Mucosa of descending colon (tissue), 3 donors: ENCODE results near the gene AMBP. TPM values are rescaled to one million over a fixed set of nuclear protein-coding genes. Genes with fewer than 3 reads are reported as not detected.

ENCODE experiments used
- ATAC-seq: fragments of 200-7000 bp; cut with Tn5 transposase; one replicate; pipeline ENCODE4 v1.9.1; 2020; ENCODE audit warnings: mild to moderate bottlenecking, moderate library complexity
- DNase-seq, 3 donors: peaks; one replicate each; pipeline ENCODE4 v3.0.0-alpha.2; 2020
- H3K36me3 ChIP-seq: fragments of 200-600 bp; one replicate; pipeline ENCODE4 v1.8.0; 2021; ENCODE audit warnings: low read depth, mild to moderate bottlenecking
- H3K4me1 ChIP-seq: fragments of 200-600 bp; one replicate; pipeline ENCODE4 v1.8.0; 2021; ENCODE audit warnings: low read depth, mild to moderate bottlenecking
- H3K4me3 ChIP-seq: fragments of 200-600 bp; one replicate; pipeline ENCODE4 v1.8.0; 2021; ENCODE audit warnings: mild to moderate bottlenecking
- H3K9me3 ChIP-seq: fragments of 200-600 bp; one replicate; pipeline ENCODE4 v1.8.0; 2021; ENCODE audit warnings: mild to moderate bottlenecking
- intact Hi-C, 2 donors: fragments of 100-400 bp; cut with DNase I in 1 of 2; cut with micrococcal nuclease in 1 of 2; formaldehyde crosslinking; loops; one replicate each; pipeline versions ENCODE4 v1.11.0 to v1.11.1; 2022; cut with DNase I, micrococcal nuclease
- total RNA-seq, 3 donors: library from RNA; stranded (reverse); fragmentation: NEBNext Ultra II Directional in 2 of 3; extraction: Animal tissue kit (Norgen Biotek cat#: 25700) in 2 of 3; gene quantifications; one replicate each; pipeline versions ENCODE4 v1.2.1 to v1.2.4, GENCODE V29; 2021 to 2023
- TF ChIP-seq, protein P1 (sequence below): fragments of 200-600 bp; IDR thresholded peaks from one replicate; pipeline ENCODE4 v1.8.0; 2022; ENCODE audit warnings: antibody characterized with exemption, mild to moderate bottlenecking
- donor health status: DM: no; HTN: no; CAD: no; lungs with moderate emphysema.
- donor health status: DM: no; HTN: no; CAD: no.
- donor health status: DM: no; HTN: yes; CAD: no.

Gene AMBP
- total RNA-seq, 3 donors from 2014 or later: 0.63 to 0.81 TPM; not detected in 1

DNA sequence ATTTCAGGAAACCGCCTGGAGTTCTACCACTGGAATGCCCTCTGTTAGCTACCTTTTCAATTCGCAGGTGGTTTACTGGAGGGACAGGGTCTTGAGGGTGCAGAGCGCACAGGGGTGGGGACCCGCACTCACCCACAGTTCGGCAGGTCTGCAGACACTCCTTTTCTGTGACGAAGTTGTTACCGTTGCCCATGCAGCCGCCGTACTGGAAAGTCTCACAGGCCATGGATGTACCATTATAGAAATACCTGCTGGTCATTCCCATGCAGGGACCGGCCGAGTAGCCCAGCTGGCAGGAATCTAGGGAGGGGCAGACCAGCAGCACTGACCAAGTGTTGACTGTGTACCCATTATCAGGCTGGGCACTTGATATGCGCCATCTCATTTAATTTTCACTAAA is 16.8 kb downstream of the AMBP start:
- TF ChIP-seq, protein P1, sequence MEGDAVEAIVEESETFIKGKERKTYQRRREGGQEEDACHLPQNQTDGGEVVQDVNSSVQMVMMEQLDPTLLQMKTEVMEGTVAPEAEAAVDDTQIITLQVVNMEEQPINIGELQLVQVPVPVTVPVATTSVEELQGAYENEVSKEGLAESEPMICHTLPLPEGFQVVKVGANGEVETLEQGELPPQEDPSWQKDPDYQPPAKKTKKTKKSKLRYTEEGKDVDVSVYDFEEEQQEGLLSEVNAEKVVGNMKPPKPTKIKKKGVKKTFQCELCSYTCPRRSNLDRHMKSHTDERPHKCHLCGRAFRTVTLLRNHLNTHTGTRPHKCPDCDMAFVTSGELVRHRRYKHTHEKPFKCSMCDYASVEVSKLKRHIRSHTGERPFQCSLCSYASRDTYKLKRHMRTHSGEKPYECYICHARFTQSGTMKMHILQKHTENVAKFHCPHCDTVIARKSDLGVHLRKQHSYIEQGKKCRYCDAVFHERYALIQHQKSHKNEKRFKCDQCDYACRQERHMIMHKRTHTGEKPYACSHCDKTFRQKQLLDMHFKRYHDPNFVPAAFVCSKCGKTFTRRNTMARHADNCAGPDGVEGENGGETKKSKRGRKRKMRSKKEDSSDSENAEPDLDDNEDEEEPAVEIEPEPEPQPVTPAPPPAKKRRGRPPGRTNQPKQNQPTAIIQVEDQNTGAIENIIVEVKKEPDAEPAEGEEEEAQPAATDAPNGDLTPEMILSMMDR: no peak
- Histone ChIP-seq H3K9me3 (no peaks in the 10 kb centered on the region), H3K36me3 (no peaks in the 10 kb centered on the region), H3K4me3 (no peak overlapping the region), H3K4me1 (no peaks in the 10 kb centered on the region)
- intact Hi-C loops: no loop called here
- DNase-seq: no peak
- ATAC-seq: no peak

GRCh38 chr9:114060711-114061110 is 17.4 kb downstream of the AMBP start:
- H3K9me3 ChIP-seq: no peaks in the 10 kb centered on the region
- no peak for ATAC-seq
- no peak overlapping the region for H3K4me3 ChIP-seq
- H3K36me3 ChIP-seq: no peaks in the 10 kb centered on the region
- H3K4me1 ChIP-seq: no peaks in the 10 kb centered on the region
- DNase-seq: no peak
- intact Hi-C loops: no loop called here
- TF ChIP-seq, protein P1: no peak

- DNase-seq (no peak), ATAC-seq (no peak)
- intact Hi-C loops: no loop called here
- no peak overlapping the region for H3K4me3 ChIP-seq
- H3K4me1 ChIP-seq: no peaks in the 10 kb centered on the region
- H3K36me3 ChIP-seq: no peaks in the 10 kb centered on the region
- TF ChIP-seq, protein P1: no peak
- no peaks in the 10 kb centered on the region for H3K9me3 ChIP-seq
These were observed 18.0 kb downstream of the AMBP start for GRCh38 chr9:114060070-114060469.

DNA sequence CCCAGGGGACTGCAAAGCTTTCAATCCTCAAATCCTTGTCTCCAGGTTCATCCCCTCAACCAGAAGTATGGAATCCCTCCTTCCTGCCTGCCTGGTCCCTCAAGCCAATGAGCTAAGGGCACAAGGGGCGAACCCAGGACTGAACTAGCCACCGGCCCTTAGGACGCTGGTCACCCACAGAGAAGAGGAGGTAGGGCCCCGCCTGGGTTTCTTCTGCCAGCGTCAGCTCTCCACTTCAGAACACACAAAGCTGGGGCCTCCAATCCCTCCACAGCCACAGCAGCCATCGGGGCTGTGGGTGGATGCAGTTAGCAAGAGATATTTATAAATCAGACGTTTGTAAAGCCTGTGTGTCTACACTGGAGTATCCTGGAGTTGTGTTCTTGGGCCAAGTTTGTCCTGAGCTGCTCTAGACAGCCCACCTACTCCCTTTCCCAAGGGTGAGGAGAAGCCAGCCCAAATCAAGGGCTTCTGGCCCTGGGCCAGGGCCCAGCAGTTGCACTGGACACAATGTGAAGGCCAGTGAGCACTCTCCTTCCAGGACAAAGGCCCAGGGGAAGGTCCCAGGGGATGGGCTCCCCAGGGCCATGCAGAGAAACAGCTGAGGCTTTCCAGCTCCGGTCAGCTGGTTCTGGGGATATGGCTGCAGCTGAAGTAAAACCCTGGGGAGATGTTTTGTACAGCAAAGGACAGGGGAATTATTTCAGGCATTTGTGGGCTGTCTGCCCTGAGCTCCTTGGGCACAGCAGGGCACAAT is 18.9 kb downstream of the AMBP start:
- Histone ChIP-seq H3K36me3 (no peaks in the 10 kb centered on the region), H3K4me1 (no peaks in the 10 kb centered on the region), H3K9me3 (no peaks in the 10 kb centered on the region), H3K4me3 (no peak overlapping the region)
- TF ChIP-seq, protein P1: no peak
- intact Hi-C loops: no loop called here
- DNase-seq (no peak), ATAC-seq (no peak)

DNA sequence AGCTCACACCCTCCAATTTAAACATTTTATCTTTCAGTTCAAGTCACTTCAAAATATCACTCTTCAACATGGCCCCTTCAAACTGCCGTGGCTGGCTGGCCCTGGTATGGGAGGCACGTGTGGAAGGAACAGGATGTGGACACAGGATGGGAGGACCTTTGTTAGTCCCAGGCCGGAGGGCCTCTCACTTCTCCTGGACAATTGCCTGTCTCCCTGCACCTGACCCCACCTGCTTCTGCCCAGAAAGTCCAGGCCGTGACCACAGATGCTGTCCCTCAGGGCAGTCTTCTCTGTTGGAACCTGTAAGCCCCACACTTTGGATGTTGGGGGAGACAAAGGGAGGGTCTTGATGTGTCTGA is 19.4 kb downstream of the AMBP start:
- intact Hi-C loops: no loop called here
- no peaks in the 10 kb centered on the region for H3K9me3 ChIP-seq
- ATAC-seq: no peak
- TF ChIP-seq, protein P1: no peak
- no peaks in the 10 kb centered on the region for H3K36me3 ChIP-seq
- no peaks in the 10 kb centered on the region for H3K4me1 ChIP-seq
- no peak overlapping the region for H3K4me3 ChIP-seq
- no peak for DNase-seq
